GM12864 (cell line): Measurements from ENCODE around the gene CORO2B.
"Not testable (repeated sequence)": the region's sequence is repeated elsewhere in the genome, so short reads cannot be mapped to it uniquely, and the experiment has no call there.

Experiments used
- DNase-seq: peaks from one replicate; pipeline ENCODE4 v3.0.0-alpha.2; 2011; ENCODE audit warnings: low read depth
- H3K4me3 ChIP-seq: 2 replicates; pipeline ENCODE4 v1.5.1; 2011; ENCODE audit warnings: mild to moderate bottlenecking, low read depth, low read length, control low read depth
- CTCF ChIP-seq: IDR thresholded peaks from 2 replicates; pipeline ENCODE4 v1.5.1; 2011; ENCODE audit warnings: low read depth, mild to moderate bottlenecking, moderate library complexity, low read length, control low read depth, inconsistent platforms; ENCODE audit errors: missing control alignments

Gene CORO2B

GRCh38 chr15:68644996-68645395 is 66.2 kb downstream of the CORO2B start:
- DNase-seq, result no peak
- no peak for TF ChIP-seq CTCF
- H3K4me3 ChIP-seq, result no peak overlapping the region

- no peak overlapping the region for H3K4me3 ChIP-seq
- DNase-seq, result no peak
- TF ChIP-seq CTCF, result no peak
Observed at GRCh38 chr15:68646156-68646555, 67.4 kb downstream of the CORO2B start.

GRCh38 chr15:68646696-68647095 is 67.9 kb downstream of the CORO2B start:
- H3K4me3 ChIP-seq, result no peak overlapping the region
- TF ChIP-seq CTCF, result no peak
- DNase-seq, result no peak

- not testable (repeated sequence) for H3K4me3 ChIP-seq, DNase-seq
Observed at GRCh38 chr15:68647361-68647760, 68.6 kb downstream of the CORO2B start.

DNA sequence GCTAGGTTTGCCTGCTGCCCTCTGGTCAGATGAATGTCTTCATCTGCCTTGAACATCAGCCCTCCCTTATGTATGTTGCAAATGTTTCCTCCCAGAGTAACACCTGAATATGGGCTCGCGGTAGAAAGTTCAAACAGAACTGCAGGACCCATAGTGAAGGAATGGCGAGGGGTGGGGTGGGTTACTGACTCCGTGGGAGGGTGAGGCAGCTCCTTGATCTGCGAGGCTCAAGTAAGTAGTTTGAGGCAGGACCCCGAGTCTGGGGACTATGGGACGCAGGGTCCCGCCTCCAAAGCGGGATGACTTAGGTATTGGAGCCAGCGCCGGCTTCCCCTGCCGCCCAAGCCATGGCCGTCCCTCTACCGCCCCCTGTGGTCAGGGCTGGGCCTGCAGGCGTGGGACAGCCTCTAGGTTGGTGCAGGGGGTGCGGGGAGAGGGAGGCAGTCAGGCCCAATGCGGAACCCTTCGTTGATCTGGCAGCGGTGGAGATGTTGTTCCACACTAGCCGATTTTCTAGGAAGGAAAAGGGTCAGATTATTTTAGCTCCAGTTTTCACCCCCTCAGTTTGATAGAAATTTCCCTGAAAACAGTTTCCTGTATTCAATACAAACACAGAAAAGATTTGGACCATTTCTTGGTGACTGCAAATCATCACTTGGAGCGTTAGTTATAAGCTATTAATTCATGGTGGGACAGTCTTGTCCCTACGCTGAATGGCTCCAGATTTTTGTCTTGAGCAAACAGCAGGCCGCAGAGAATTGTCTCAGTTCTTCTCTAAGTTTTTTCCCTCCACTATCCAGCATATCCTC is 72.3 kb downstream of the CORO2B start:
- H3K4me3 ChIP-seq, result no peak overlapping the region
- no peak for DNase-seq
- peak; percentile 82 for TF ChIP-seq CTCF

- no peak for TF ChIP-seq CTCF
- no peak for DNase-seq
- no peak overlapping the region for H3K4me3 ChIP-seq
Observed at GRCh38 chr15:68651916-68652525, 73.2 kb downstream of the CORO2B start.

GRCh38 chr15:68653031-68653635 is 74.3 kb downstream of the CORO2B start:
- no peak overlapping the region for H3K4me3 ChIP-seq
- TF ChIP-seq CTCF, result no peak
- no peak for DNase-seq
